OCI-LY1 (cell line): ENCODE results near the gene FAU.

Source experiments
- CTCF ChIP-seq: fragments of 200-600 bp; sonication (generic), shearing (Covaris generic); IDR thresholded peaks from 2 replicates; pipeline ENCODE4 v1.5.1; 2017; ENCODE audit warnings: mild to moderate bottlenecking, antibody characterized with exemption, low read length, moderate library complexity, mixed read lengths
- EZH2 ChIP-seq: fragments of 200-600 bp; sonication (generic), shearing (Covaris generic); IDR thresholded peaks from 2 replicates; pipeline ENCODE4 v1.8.0; 2017; ENCODE audit warnings: borderline replicate concordance, mixed run types, mild to moderate bottlenecking, antibody characterized with exemption, low read length, moderate library complexity, mixed read lengths

- TF ChIP-seq CTCF (no peak), EZH2 (no peak)
Observed at GRCh38 chr11:65118097-65118837, 3.7 kb downstream of the FAU start.
